WTC11 (cell line): ENCODE results near the gene CYP3A4.

Experiments used
- CTCF ChIP-seq: fragments of 200-600 bp; IDR thresholded peaks from 2 replicates; pipeline ENCODE4 v1.8.0; 2022; ENCODE audit warnings: antibody characterized with exemption
- E2F4 ChIP-seq: sonication (generic); formaldehyde crosslinking; IDR thresholded peaks from 2 replicates; pipeline ENCODE4 v1.8.1; 2022; ENCODE audit warnings: low read depth, mild to moderate bottlenecking, moderate library complexity, missing genetic modification reagents, borderline replicate concordance
- KAT7 ChIP-seq: sonication (generic); formaldehyde crosslinking; IDR thresholded peaks from 2 replicates; pipeline ENCODE4 v1.8.1; 2023; ENCODE audit warnings: missing genetic modification reagents, mild to moderate bottlenecking, borderline replicate concordance
- PRDM15 ChIP-seq: sonication (generic); formaldehyde crosslinking; IDR thresholded peaks from 2 replicates; pipeline ENCODE4 v1.8.0; 2022; ENCODE audit warnings: missing genetic modification reagents
- SP1 ChIP-seq: sonication (generic); formaldehyde crosslinking; conservative IDR thresholded peaks from 2 replicates; pipeline ENCODE4 v1.8.1; 2022; ENCODE audit warnings: missing genetic modification reagents

- TF ChIP-seq CTCF (no peak), E2F4 (CRISPR knock-in tag) (no peak), SP1 (CRISPR knock-in tag) (no peak), PRDM15 (CRISPR knock-in tag) (no peak), KAT7 (CRISPR knock-in tag) (no peak)
Observed at GRCh38 chr7:99755085-99755484, 28.9 kb downstream of the CYP3A4 start.
